ENCODE results near the gene SLC18A3. TPM values are rescaled to one million over a fixed set of nuclear protein-coding genes. Genes with fewer than 3 reads are reported as not detected.

The SLC18A3 gene
- polyA plus RNA-seq, 1 donor (not counting 4 experiments of a cell fraction or from before 2014, with no cell fraction given): not detected

- FAIRE-seq: no peak
- Histone ChIP-seq H3K9ac (ENCODE audit: control insufficient read depth, extremely low read depth, insufficient read depth, low read length) (no peak overlapping the region), H3K27ac (ENCODE audit: control insufficient read depth, insufficient read depth, low read length) (no peak overlapping the region), H2AFZ (ENCODE audit: control insufficient read depth, low read length) (no peak overlapping the region), H3K27me3 (ENCODE audit: control insufficient read depth, extremely low read depth, insufficient read depth, low read length) (no peaks in the 10 kb centered on the region), H4K20me1 (ENCODE audit: control insufficient read depth, extremely low read depth, insufficient read depth, low read length) (no peaks in the 10 kb centered on the region), H3K4me3 (ENCODE audit: control insufficient read depth in 2 of 3, extremely low read depth in 1 of 3, insufficient read depth in 2 of 3, low read depth in 1 of 3, low read length in 3 of 3) (no peak overlapping the region), H3K36me3 (ENCODE audit: control insufficient read depth in 2 of 2, extremely low read depth in 1 of 2, insufficient read depth in 2 of 2, low read length in 2 of 2) (no peaks in the 10 kb centered on the region), H3K9me1 (ENCODE audit: control insufficient read depth, extremely low read depth, insufficient read depth, low read length) (no peaks in the 10 kb centered on the region), H3K4me2 (ENCODE audit: control insufficient read depth, extremely low read depth, insufficient read depth, low read depth, low read length) (no peak overlapping the region), H3K9me3 (ENCODE audit: control insufficient read depth, low read depth, low read length) (peaks cover 2% of the 10 kb centered on the region), H3K4me1 (ENCODE audit: control insufficient read depth, extremely low read depth, insufficient read depth, low read length) (peaks cover 14% of the 10 kb centered on the region), H3K79me2 (ENCODE audit: control insufficient read depth, insufficient read depth, low read length) (no peaks in the 10 kb centered on the region)
- TF ChIP-seq CTCF (optimal IDR thresholded peaks at IDR 0.05 in 1 of 3, IDR thresholded peaks at IDR 0.05 in 1 of 3, conservative IDR thresholded peaks at IDR 0.05 in 1 of 3; ENCODE audit: extremely low read depth in 1 of 3, insufficient read depth in 2 of 3, low read length in 3 of 3): no peak
- TF ChIP-seq EZH2 (IDR thresholded peaks at IDR 0.05; ENCODE audit: low read length): no peak
- dilution Hi-C loops (cut with MboI; ENCODE audit: extremely low pct_ligation_motif_present, low sequenced_read_pairs): no loop called here
- DNase-seq (ENCODE audit: low read depth, low spot score): no peak
Observed at GRCh38 chr10:49567810-49568209, 42.3 kb upstream of the SLC18A3 start.

- peaks cover 14% of the 10 kb centered on the region for H3K4me1 ChIP-seq (ENCODE audit: control insufficient read depth, extremely low read depth, insufficient read depth, low read length)
- no peak overlapping the region for H3K27ac ChIP-seq (ENCODE audit: control insufficient read depth, insufficient read depth, low read length)
- DNase-seq (ENCODE audit: low read depth, low spot score) (no peak), FAIRE-seq (no peak)
- no peak for TF ChIP-seq EZH2 (IDR thresholded peaks at IDR 0.05; ENCODE audit: low read length)
- no peak for TF ChIP-seq CTCF (optimal IDR thresholded peaks at IDR 0.05 in 1 of 3, IDR thresholded peaks at IDR 0.05 in 1 of 3, conservative IDR thresholded peaks at IDR 0.05 in 1 of 3; ENCODE audit: extremely low read depth in 1 of 3, insufficient read depth in 2 of 3, low read length in 3 of 3)
- H2AFZ ChIP-seq (ENCODE audit: control insufficient read depth, low read length): no peak overlapping the region
- dilution Hi-C loops (cut with MboI; ENCODE audit: extremely low pct_ligation_motif_present, low sequenced_read_pairs): no loop called here
- no peaks in the 10 kb centered on the region for H3K27me3 ChIP-seq (ENCODE audit: control insufficient read depth, extremely low read depth, insufficient read depth, low read length)
- no peaks in the 10 kb centered on the region for H3K79me2 ChIP-seq (ENCODE audit: control insufficient read depth, insufficient read depth, low read length)
- H3K4me2 ChIP-seq (ENCODE audit: control insufficient read depth, extremely low read depth, insufficient read depth, low read depth, low read length): no peak overlapping the region
- H4K20me1 ChIP-seq (ENCODE audit: control insufficient read depth, extremely low read depth, insufficient read depth, low read length): no peaks in the 10 kb centered on the region
- H3K9me3 ChIP-seq (ENCODE audit: control insufficient read depth, low read depth, low read length): peaks cover 2% of the 10 kb centered on the region
- H3K9me1 ChIP-seq (ENCODE audit: control insufficient read depth, extremely low read depth, insufficient read depth, low read length): no peaks in the 10 kb centered on the region
- H3K4me3 ChIP-seq (ENCODE audit: control insufficient read depth in 2 of 3, extremely low read depth in 1 of 3, insufficient read depth in 2 of 3, low read depth in 1 of 3, low read length in 3 of 3): no peak overlapping the region
- no peaks in the 10 kb centered on the region for H3K36me3 ChIP-seq (ENCODE audit: control insufficient read depth in 2 of 2, extremely low read depth in 1 of 2, insufficient read depth in 2 of 2, low read length in 2 of 2)
- H3K9ac ChIP-seq (ENCODE audit: control insufficient read depth, extremely low read depth, insufficient read depth, low read length): no peak overlapping the region
Observed at GRCh38 chr10:49568235-49568634, 41.9 kb upstream of the SLC18A3 start.

All from keratinocyte (primary cell).